Measurements from ENCODE around the gene PIP5K1B. TPM values are rescaled to one million over a fixed set of nuclear protein-coding genes. Genes with fewer than 3 reads are reported as not detected.

Gene PIP5K1B
- total and polyA plus RNA-seq, 2 of the 13 experiments (the other 11 are each of a cell fraction or from before 2014, with no cell fraction given) = 15.8 to 17.5 TPM

DNA sequence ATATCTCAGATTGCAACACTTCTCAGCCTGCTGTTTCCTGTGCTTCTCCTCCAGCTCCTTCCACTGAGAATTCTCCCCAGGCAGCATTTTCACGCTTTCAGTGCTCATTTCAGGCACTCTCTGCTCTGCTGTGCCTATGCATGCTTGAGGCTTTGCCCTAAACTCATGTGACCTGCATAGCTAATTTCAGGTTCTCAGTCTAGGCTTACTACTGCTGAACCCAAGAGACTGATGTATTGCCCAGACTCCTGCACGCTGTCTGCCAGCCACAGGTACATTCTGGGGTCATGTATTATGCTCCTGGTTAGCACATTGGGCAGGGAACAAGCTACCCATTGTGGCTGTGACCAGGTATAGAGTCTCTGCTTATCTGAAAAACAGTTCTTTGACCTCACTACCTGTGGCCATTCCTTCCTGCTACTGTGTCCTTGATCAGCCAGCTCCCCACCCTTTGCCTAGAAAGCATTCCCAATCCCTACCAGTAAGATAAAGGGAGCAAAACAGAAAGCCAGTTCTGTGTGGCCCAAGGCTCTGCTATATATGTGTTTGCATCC lies 34.7 kb downstream of the PIP5K1B start (continued):
- TF ChIP-seq RXRB (CRISPR knock-in tag; IDR thresholded peaks at IDR 0.05; ENCODE audit: borderline replicate concordance) (peak; percentile 91), ZSCAN20 (CRISPR knock-in tag; IDR thresholded peaks at IDR 0.05; ENCODE audit: borderline replicate concordance) (no peak), TOE1 (CRISPR knock-in tag; IDR thresholded peaks at IDR 0.05) (no peak), GLI4 (CRISPR knock-in tag; IDR thresholded peaks at IDR 0.05; ENCODE audit: borderline replicate concordance) (no peak), ZNF143 (CRISPR knock-in tag; IDR thresholded peaks at IDR 0.05) (no peak), IKZF4 (CRISPR knock-in tag; IDR thresholded peaks at IDR 0.05; ENCODE audit: borderline replicate concordance, low read depth, not compliant biosample characterization) (no peak), ZNF230 (CRISPR knock-in tag; IDR thresholded peaks at IDR 0.05) (no peak), ZNF12 (CRISPR knock-in tag; IDR thresholded peaks at IDR 0.05) (0 out of 2 replicates have a peak, but pooled peaks have one; percentile 11), PRMT3 (CRISPR knock-in tag; IDR thresholded peaks at IDR 0.05; ENCODE audit: borderline replicate concordance, low read depth) (no peak), RBM22 (optimal IDR thresholded peaks at IDR 0.05; ENCODE audit: low read length) (no peak)
- TF ChIP-seq, protein P1, sequence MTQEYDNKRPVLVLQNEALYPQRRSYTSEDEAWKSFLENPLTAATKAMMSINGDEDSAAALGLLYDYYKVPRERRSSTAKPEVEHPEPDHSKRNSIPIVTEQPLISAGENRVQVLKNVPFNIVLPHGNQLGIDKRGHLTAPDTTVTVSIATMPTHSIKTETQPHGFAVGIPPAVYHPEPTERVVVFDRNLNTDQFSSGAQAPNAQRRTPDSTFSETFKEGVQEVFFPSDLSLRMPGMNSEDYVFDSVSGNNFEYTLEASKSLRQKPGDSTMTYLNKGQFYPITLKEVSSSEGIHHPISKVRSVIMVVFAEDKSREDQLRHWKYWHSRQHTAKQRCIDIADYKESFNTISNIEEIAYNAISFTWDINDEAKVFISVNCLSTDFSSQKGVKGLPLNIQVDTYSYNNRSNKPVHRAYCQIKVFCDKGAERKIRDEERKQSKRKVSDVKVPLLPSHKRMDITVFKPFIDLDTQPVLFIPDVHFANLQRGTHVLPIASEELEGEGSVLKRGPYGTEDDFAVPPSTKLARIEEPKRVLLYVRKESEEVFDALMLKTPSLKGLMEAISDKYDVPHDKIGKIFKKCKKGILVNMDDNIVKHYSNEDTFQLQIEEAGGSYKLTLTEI (CRISPR knock-in tag; conservative IDR thresholded peaks at IDR 0.05) = no peak
- TF ChIP-seq, protein P2, sequence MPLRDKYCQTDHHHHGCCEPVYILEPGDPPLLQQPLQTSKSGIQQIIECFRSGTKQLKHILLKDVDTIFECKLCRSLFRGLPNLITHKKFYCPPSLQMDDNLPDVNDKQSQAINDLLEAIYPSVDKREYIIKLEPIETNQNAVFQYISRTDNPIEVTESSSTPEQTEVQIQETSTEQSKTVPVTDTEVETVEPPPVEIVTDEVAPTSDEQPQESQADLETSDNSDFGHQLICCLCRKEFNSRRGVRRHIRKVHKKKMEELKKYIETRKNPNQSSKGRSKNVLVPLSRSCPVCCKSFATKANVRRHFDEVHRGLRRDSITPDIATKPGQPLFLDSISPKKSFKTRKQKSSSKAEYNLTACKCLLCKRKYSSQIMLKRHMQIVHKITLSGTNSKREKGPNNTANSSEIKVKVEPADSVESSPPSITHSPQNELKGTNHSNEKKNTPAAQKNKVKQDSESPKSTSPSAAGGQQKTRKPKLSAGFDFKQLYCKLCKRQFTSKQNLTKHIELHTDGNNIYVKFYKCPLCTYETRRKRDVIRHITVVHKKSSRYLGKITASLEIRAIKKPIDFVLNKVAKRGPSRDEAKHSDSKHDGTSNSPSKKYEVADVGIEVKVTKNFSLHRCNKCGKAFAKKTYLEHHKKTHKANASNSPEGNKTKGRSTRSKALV (CRISPR knock-in tag; IDR thresholded peaks at IDR 0.05) = no peak
- TF ChIP-seq, protein P3, sequence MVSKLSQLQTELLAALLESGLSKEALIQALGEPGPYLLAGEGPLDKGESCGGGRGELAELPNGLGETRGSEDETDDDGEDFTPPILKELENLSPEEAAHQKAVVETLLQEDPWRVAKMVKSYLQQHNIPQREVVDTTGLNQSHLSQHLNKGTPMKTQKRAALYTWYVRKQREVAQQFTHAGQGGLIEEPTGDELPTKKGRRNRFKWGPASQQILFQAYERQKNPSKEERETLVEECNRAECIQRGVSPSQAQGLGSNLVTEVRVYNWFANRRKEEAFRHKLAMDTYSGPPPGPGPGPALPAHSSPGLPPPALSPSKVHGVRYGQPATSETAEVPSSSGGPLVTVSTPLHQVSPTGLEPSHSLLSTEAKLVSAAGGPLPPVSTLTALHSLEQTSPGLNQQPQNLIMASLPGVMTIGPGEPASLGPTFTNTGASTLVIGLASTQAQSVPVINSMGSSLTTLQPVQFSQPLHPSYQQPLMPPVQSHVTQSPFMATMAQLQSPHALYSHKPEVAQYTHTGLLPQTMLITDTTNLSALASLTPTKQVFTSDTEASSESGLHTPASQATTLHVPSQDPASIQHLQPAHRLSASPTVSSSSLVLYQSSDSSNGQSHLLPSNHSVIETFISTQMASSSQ (IDR thresholded peaks at IDR 0.05; ENCODE audit: low read depth) = no peak
- TF ChIP-seq, protein P3 (CRISPR knock-in tag; IDR thresholded peaks at IDR 0.05; ENCODE audit: borderline replicate concordance) = peak; percentile 71
- TF ChIP-seq, protein P4, sequence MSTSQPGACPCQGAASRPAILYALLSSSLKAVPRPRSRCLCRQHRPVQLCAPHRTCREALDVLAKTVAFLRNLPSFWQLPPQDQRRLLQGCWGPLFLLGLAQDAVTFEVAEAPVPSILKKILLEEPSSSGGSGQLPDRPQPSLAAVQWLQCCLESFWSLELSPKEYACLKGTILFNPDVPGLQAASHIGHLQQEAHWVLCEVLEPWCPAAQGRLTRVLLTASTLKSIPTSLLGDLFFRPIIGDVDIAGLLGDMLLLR (CRISPR knock-in tag; IDR thresholded peaks at IDR 0.05) = no peak
